ENCODE measurements around the gene CALHM6.

The CALHM6 gene

GRCh38 chr6:116449565-116449964, 11.6 kb upstream of the CALHM6 start:
- no peaks in the 10 kb centered on the region for H3K9me3 ChIP-seq (ENCODE audit: severe bottlenecking)
- H3K36me3 ChIP-seq (ENCODE audit: low read depth) = no peaks in the 10 kb centered on the region
- no peak for TF ChIP-seq CTCF (IDR thresholded peaks at IDR 0.05; ENCODE audit: poor library complexity, severe bottlenecking)
- no peak for DNase-seq (ENCODE audit: low spot score)
- H3K27me3 ChIP-seq (ENCODE audit: insufficient read depth, poor library complexity, severe bottlenecking) = no peaks in the 10 kb centered on the region
- no peak overlapping the region for H3K27ac ChIP-seq (ENCODE audit: poor library complexity, severe bottlenecking)
- H3K4me1 ChIP-seq (ENCODE audit: insufficient read depth, poor library complexity, severe bottlenecking) = peaks cover 34% of the 10 kb centered on the region
- no peak overlapping the region for H3K4me3 ChIP-seq (ENCODE audit: severe bottlenecking)
- ATAC-seq (ENCODE audit: low read depth) = no peak

GRCh38 chr6:116450185-116450710, 10.9 kb upstream of the CALHM6 start:
- TF ChIP-seq CTCF (IDR thresholded peaks at IDR 0.05; ENCODE audit: poor library complexity, severe bottlenecking) = no peak
- no peak for ATAC-seq (ENCODE audit: low read depth)
- no peaks in the 10 kb centered on the region for H3K9me3 ChIP-seq (ENCODE audit: severe bottlenecking)

GRCh38 chr6:116450769-116451740, 10.1 kb upstream of the CALHM6 start:
- H3K27me3 ChIP-seq (ENCODE audit: insufficient read depth, poor library complexity, severe bottlenecking) = no peaks in the 10 kb centered on the region
- ATAC-seq (ENCODE audit: low read depth) (peak; percentile 11; the same call in 1 of the 3 replicates), DNase-seq (ENCODE audit: low spot score) (no peak)
- no peaks in the 10 kb centered on the region for H3K36me3 ChIP-seq (ENCODE audit: low read depth)
- no peak for TF ChIP-seq CTCF (IDR thresholded peaks at IDR 0.05; ENCODE audit: poor library complexity, severe bottlenecking)
- no peaks in the 10 kb centered on the region for H3K9me3 ChIP-seq (ENCODE audit: severe bottlenecking)
- H3K4me3 ChIP-seq (ENCODE audit: severe bottlenecking) = no peak overlapping the region
- peak overlapping the region; percentile 32 for H3K27ac ChIP-seq (ENCODE audit: poor library complexity, severe bottlenecking)
- H3K4me1 ChIP-seq (ENCODE audit: insufficient read depth, poor library complexity, severe bottlenecking) = peaks cover 31% of the 10 kb centered on the region

More at GRCh38 chr6:116450185-116450710, 10.9 kb upstream of the CALHM6 start:
- no peak overlapping the region for H3K27ac ChIP-seq (ENCODE audit: poor library complexity, severe bottlenecking)
- H3K4me3 ChIP-seq (ENCODE audit: severe bottlenecking) = no peak overlapping the region
- H3K27me3 ChIP-seq (ENCODE audit: insufficient read depth, poor library complexity, severe bottlenecking) = no peaks in the 10 kb centered on the region
- no peak for DNase-seq (ENCODE audit: low spot score)
- peaks cover 34% of the 10 kb centered on the region for H3K4me1 ChIP-seq (ENCODE audit: insufficient read depth, poor library complexity, severe bottlenecking)
- no peaks in the 10 kb centered on the region for H3K36me3 ChIP-seq (ENCODE audit: low read depth)

- H3K9me3 ChIP-seq (ENCODE audit: severe bottlenecking) = no peaks in the 10 kb centered on the region
- ATAC-seq (ENCODE audit: low read depth) = no peak
- peak overlapping the region; percentile 32 for H3K27ac ChIP-seq (ENCODE audit: poor library complexity, severe bottlenecking)
- no peaks in the 10 kb centered on the region for H3K27me3 ChIP-seq (ENCODE audit: insufficient read depth, poor library complexity, severe bottlenecking)
- H3K4me1 ChIP-seq (ENCODE audit: insufficient read depth, poor library complexity, severe bottlenecking) = peaks cover 25% of the 10 kb centered on the region
- no peaks in the 10 kb centered on the region for H3K36me3 ChIP-seq (ENCODE audit: low read depth)
- no peak for TF ChIP-seq CTCF (IDR thresholded peaks at IDR 0.05; ENCODE audit: poor library complexity, severe bottlenecking)
- no peak overlapping the region for H3K4me3 ChIP-seq (ENCODE audit: severe bottlenecking)
- DNase-seq (ENCODE audit: low spot score) = no peak
These were observed 9.3 kb upstream of the CALHM6 start for GRCh38 chr6:116451916-116452315.
